ENCODE measurements around the gene ARID3B. TPM values are rescaled to one million over a fixed set of nuclear protein-coding genes. Genes with fewer than 3 reads are reported as not detected.

The ARID3B gene
- total and polyA plus RNA-seq, 4 donors = 6.6 to 10.5 (median 10.2) TPM

DNA sequence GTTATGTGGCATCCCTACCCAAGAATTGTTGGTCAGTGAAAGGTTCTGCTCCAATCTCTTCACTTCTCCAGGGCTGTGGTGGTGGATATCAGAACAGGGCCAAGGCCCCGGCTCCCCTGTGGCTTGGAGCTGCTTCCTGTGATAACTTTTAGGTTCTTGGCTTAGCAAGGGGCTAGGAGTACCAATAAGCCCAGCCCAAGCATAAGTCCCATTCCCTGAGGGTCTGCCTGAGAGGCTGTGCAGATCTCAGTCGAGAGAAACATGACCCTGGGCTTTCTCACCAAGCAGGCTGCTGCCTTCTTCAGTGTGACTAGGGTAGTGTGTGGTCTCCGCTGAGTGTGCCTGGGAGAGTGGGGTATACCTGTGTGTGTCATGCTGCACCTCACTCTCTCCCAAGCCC is 81.7 kb downstream of the ARID3B start:
- Histone ChIP-seq H3K9me3 (ENCODE audit: control insufficient read depth in 4 of 4, insufficient read depth in 3 of 4, low read length in 3 of 4) (no peaks in the 10 kb centered on the region), H3K27me3 (ENCODE audit: control insufficient read depth in 3 of 3, insufficient read depth in 3 of 3, low read length in 2 of 3) (no peaks in the 10 kb centered on the region), H3K27ac (ENCODE audit: low read depth in 1 of 2, low read length in 1 of 2) (no peak overlapping the region), H3K4me1 (ENCODE audit: control insufficient read depth in 5 of 5, insufficient read depth in 5 of 5, low read length in 5 of 5) (peaks cover 0 to 18% (median 3%) of the 10 kb centered on the region in 5 donors), H3K36me3 (ENCODE audit: control insufficient read depth in 4 of 4, insufficient read depth in 4 of 4, low read length in 4 of 4) (peaks cover 40 to 87% (median 76%) of the 10 kb centered on the region in 4 donors), H3K9ac (ENCODE audit: insufficient read depth in 1 of 2, low read length in 2 of 2) (no peak overlapping the region), H3K4me3 (no peak overlapping the region)
- 89 to 95% methylated on average over 3 of the region's 3 CpGs for WGBS, 2 donors
- ATAC-seq (ENCODE audit: insufficient read depth, low FRiP score) = no peak
- TF ChIP-seq, protein P1, sequence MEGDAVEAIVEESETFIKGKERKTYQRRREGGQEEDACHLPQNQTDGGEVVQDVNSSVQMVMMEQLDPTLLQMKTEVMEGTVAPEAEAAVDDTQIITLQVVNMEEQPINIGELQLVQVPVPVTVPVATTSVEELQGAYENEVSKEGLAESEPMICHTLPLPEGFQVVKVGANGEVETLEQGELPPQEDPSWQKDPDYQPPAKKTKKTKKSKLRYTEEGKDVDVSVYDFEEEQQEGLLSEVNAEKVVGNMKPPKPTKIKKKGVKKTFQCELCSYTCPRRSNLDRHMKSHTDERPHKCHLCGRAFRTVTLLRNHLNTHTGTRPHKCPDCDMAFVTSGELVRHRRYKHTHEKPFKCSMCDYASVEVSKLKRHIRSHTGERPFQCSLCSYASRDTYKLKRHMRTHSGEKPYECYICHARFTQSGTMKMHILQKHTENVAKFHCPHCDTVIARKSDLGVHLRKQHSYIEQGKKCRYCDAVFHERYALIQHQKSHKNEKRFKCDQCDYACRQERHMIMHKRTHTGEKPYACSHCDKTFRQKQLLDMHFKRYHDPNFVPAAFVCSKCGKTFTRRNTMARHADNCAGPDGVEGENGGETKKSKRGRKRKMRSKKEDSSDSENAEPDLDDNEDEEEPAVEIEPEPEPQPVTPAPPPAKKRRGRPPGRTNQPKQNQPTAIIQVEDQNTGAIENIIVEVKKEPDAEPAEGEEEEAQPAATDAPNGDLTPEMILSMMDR (IDR thresholded peaks at IDR 0.05; ENCODE audit: control extremely low read depth, extremely low read depth) = no peak
- DNase-seq = no peak

DNA sequence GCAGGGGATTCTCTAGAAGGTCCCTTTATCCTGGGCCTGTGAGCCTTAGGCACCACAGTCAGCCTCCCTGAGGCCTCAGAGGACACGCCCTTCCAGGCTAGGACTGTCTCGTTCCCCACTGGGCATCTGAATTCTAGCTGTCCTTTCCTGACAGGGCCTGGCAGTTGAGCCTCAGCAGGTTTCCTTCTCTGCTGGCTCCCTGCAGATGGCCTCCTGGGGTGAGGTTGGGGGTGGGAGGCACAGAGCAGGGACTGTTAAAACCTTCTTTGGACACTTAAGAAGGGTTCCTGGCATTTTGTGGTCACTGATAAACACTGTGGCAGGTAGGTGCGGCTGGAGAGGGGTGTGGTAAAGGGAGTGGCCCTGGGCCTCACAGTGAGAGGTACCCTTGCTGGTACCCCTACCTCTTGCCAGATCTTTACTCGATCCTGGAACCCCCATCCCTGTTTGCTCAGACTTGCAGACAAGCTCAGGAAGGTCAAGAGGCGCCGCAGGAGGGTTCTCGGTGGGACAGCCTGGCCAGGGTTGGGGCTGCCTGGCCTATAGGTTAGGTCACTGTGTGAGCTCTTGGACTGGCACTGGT is 83.1 kb downstream of the ARID3B start:
- Histone ChIP-seq H3K27me3 (ENCODE audit: control insufficient read depth in 3 of 3, insufficient read depth in 3 of 3, low read length in 2 of 3) (no peaks in the 10 kb centered on the region), H3K27ac (ENCODE audit: low read depth in 1 of 2, low read length in 1 of 2) (peak overlapping the region in 1 of 2 donors; percentile 57), H3K4me3 (no peak overlapping the region), H3K36me3 (ENCODE audit: control insufficient read depth in 4 of 4, insufficient read depth in 4 of 4, low read length in 4 of 4) (peaks cover 46 to 97% (median 73%) of the 10 kb centered on the region in 4 donors), H3K4me1 (ENCODE audit: control insufficient read depth in 5 of 5, insufficient read depth in 5 of 5, low read length in 5 of 5) (peaks cover 0 to 12% (median 0%) of the 10 kb centered on the region in 5 donors), H3K9ac (ENCODE audit: insufficient read depth in 1 of 2, low read length in 2 of 2) (no peak overlapping the region), H3K9me3 (ENCODE audit: control insufficient read depth in 4 of 4, insufficient read depth in 3 of 4, low read length in 3 of 4) (no peaks in the 10 kb centered on the region)
- TF ChIP-seq, protein P1 (IDR thresholded peaks at IDR 0.05; ENCODE audit: control extremely low read depth, extremely low read depth) = no peak
- 73 to 81% methylated on average over 7 of the region's 7 CpGs for WGBS, 2 donors
- ATAC-seq (ENCODE audit: insufficient read depth, low FRiP score) (no peak), DNase-seq (no peak)

DNA sequence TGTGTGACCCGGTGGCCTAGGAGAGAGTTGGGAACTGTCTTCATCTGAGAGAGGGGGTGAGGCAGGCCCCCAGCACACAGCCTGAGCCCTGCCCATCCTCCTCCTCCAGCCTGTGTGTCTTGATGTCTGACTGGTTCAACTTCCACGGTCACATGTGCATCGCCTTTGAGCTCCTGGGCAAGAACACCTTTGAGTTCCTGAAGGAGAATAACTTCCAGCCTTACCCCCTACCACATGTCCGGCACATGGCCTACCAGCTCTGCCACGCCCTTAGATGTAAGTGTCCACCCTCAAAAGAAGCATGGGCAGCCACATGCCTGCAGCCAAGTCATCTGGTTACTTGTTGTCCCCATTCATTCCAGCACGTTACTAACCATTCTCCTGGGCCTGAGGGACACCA is 84.7 kb downstream of the ARID3B start:
- ATAC-seq (ENCODE audit: insufficient read depth, low FRiP score) (no peak), DNase-seq (no peak)
- no peak overlapping the region for H3K9ac ChIP-seq (ENCODE audit: insufficient read depth in 1 of 2, low read length in 2 of 2)
- no peak overlapping the region for H3K27ac ChIP-seq (ENCODE audit: low read depth in 1 of 2, low read length in 1 of 2)
- H3K27me3 ChIP-seq (ENCODE audit: control insufficient read depth in 3 of 3, insufficient read depth in 3 of 3, low read length in 2 of 3) = no peaks in the 10 kb centered on the region
- no peak overlapping the region for H3K4me3 ChIP-seq
- H3K4me1 ChIP-seq (ENCODE audit: control insufficient read depth in 5 of 5, insufficient read depth in 5 of 5, low read length in 5 of 5) = peaks cover 0 to 9% (median 0%) of the 10 kb centered on the region in 5 donors
- H3K9me3 ChIP-seq (ENCODE audit: control insufficient read depth in 4 of 4, insufficient read depth in 3 of 4, low read length in 3 of 4) = no peaks in the 10 kb centered on the region
- 90 to 92% methylated on average over 6 of the region's 6 CpGs for WGBS, 2 donors
- TF ChIP-seq, protein P1 (IDR thresholded peaks at IDR 0.05; ENCODE audit: control extremely low read depth, extremely low read depth) = no peak
- H3K36me3 ChIP-seq (ENCODE audit: control insufficient read depth in 4 of 4, insufficient read depth in 4 of 4, low read length in 4 of 4) = peaks cover 44 to 95% (median 68%) of the 10 kb centered on the region in 4 donors

DNA sequence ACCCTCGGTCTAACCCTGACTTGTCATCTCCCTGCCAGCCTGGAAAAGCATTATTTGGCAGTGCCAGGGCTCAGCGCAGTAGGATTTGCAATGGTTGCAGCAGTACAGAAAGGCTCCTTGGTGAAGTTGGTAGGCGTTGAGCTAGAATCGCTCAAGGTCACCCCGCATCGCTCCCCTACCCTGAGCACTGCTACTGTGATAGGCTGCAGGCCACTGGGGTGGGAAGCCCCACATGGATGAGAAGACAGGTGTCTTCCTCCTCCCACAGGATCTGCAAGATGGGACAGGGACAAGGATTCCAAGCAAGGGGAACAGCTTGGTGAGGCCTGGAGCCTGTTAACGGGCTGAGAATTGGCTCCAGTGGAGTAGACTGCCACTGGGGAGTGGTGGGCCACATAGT is 85.3 kb downstream of the ARID3B start:
- Histone ChIP-seq H3K36me3 (ENCODE audit: control insufficient read depth in 4 of 4, insufficient read depth in 4 of 4, low read length in 4 of 4) (peaks cover 42 to 93% (median 65%) of the 10 kb centered on the region in 4 donors), H3K4me3 (no peak overlapping the region), H3K9ac (ENCODE audit: insufficient read depth in 1 of 2, low read length in 2 of 2) (no peak overlapping the region), H3K9me3 (ENCODE audit: control insufficient read depth in 4 of 4, insufficient read depth in 3 of 4, low read length in 3 of 4) (no peaks in the 10 kb centered on the region), H3K4me1 (ENCODE audit: control insufficient read depth in 5 of 5, insufficient read depth in 5 of 5, low read length in 5 of 5) (peaks cover 0 to 6% (median 0%) of the 10 kb centered on the region in 5 donors), H3K27ac (ENCODE audit: low read depth in 1 of 2, low read length in 1 of 2) (no peak overlapping the region), H3K27me3 (ENCODE audit: control insufficient read depth in 3 of 3, insufficient read depth in 3 of 3, low read length in 2 of 3) (no peaks in the 10 kb centered on the region)
- ATAC-seq (ENCODE audit: insufficient read depth, low FRiP score) = no peak
- WGBS, 2 donors = 94 to 95% methylated on average over 7 of the region's 7 CpGs
- TF ChIP-seq, protein P1 (IDR thresholded peaks at IDR 0.05; ENCODE audit: control extremely low read depth, extremely low read depth) = no peak
- no peak for DNase-seq
